Activated CD8-positive, alpha-beta memory T cell treated with anti-CD3 and anti-CD28 coated beads, Interleukin-2, amount 50 U/mL, for 24 hours (primary cell): ENCODE data around the gene PCDHB7.
"Not testable (repeated sequence)": the region's sequence is repeated elsewhere in the genome, so short reads cannot be mapped to it uniquely, and the experiment has no call there.

Source experiments
- DNase-seq: peaks from one replicate; pipeline ENCODE4 v3.0.0-alpha.2; 2020; ENCODE audit errors: extremely low read depth

PCDHB7 gene

GRCh38 chr5:141180313-141180712, 7.9 kb downstream of the PCDHB7 start:
- DNase-seq = no peak

- no peak for DNase-seq
These were observed 9.8 kb downstream of the PCDHB7 start, which contains the start of gene PCDHB16 for GRCh38 chr5:141182248-141182647. PCDHB16 (plus strand) TSS chr5:141182387; CDS start chr5:141182560, 173 bp downstream.

- DNase-seq = not testable (repeated sequence)
These were observed 11.8 kb downstream of the PCDHB7 start for GRCh38 chr5:141184117-141184855.

- no peak for DNase-seq
These were observed 14.6 kb downstream of the PCDHB7 start, which contains the start of gene PCDHB9 for GRCh38 chr5:141186897-141187512. PCDHB9 (plus strand) TSS chr5:141187161; CDS start chr5:141187319, 158 bp downstream.

GRCh38 chr5:141188682-141189081, 16.2 kb downstream of the PCDHB7 start:
- not testable (repeated sequence) for DNase-seq

GRCh38 chr5:141189131-141189530, 16.7 kb downstream of the PCDHB7 start:
- DNase-seq = not testable (repeated sequence)

GRCh38 chr5:141192110-141192725, 19.8 kb downstream of the PCDHB7 start, which contains the start of gene PCDHB10:
PCDHB10 (plus strand) TSS chr5:141192353; CDS start chr5:141192553, 200 bp downstream.
- no peak for DNase-seq

GRCh38 chr5:141194332-141194731, 21.9 kb downstream of the PCDHB7 start:
- DNase-seq = not testable (repeated sequence)

- DNase-seq = no peak
These were observed 23.9 kb downstream of the PCDHB7 start for GRCh38 chr5:141196363-141196762.

- no peak for DNase-seq
These were observed 27.2 kb downstream of the PCDHB7 start, which contains the start of gene PCDHB11 for GRCh38 chr5:141199359-141200235. PCDHB11 (plus strand) TSS chr5:141199627; CDS start chr5:141199775, 148 bp downstream.

GRCh38 chr5:141201126-141201525, 28.7 kb downstream of the PCDHB7 start:
- DNase-seq = not testable (repeated sequence)

GRCh38 chr5:141201646-141202045, 29.2 kb downstream of the PCDHB7 start:
- not testable (repeated sequence) for DNase-seq

- no peak for DNase-seq
These were observed 36.0 kb downstream of the PCDHB7 start, which contains the start of gene PCDHB12 for GRCh38 chr5:141208478-141208877. PCDHB12 (plus strand) TSS chr5:141208719; CDS start chr5:141208908, 189 bp downstream.

- not testable (repeated sequence) for DNase-seq
These were observed 37.8 kb downstream of the PCDHB7 start for GRCh38 chr5:141210281-141210680.

GRCh38 chr5:141210849-141211248, 38.4 kb downstream of the PCDHB7 start:
- not testable (repeated sequence) for DNase-seq

GRCh38 chr5:141213656-141214339, 41.4 kb downstream of the PCDHB7 start, which contains the start of gene PCDHB13:
PCDHB13 (plus strand) TSS chr5:141213919; CDS start chr5:141214124, 205 bp downstream.
- not testable (repeated sequence) for DNase-seq

- not testable (repeated sequence) for DNase-seq
These were observed 42.1 kb downstream of the PCDHB7 start for GRCh38 chr5:141214583-141214982.

GRCh38 chr5:141215504-141215903, 43.1 kb downstream of the PCDHB7 start:
- not testable (repeated sequence) for DNase-seq

- not testable (repeated sequence) for DNase-seq
These were observed 43.6 kb downstream of the PCDHB7 start for GRCh38 chr5:141216035-141216434.

- no peak for DNase-seq
These were observed 50.8 kb downstream of the PCDHB7 start, which contains the start of gene PCDHB14 for GRCh38 chr5:141223112-141223783. PCDHB14 (plus strand) TSS chr5:141223343; CDS start chr5:141223506, 163 bp downstream.
